GM19023 (cell line): ENCODE measurements around the gene DISC1.
"Not testable (repeated sequence)": the region's sequence is repeated elsewhere in the genome, so short reads cannot be mapped to it uniquely, and the experiment has no call there.

Experiments
- ATAC-seq: cut with Tn5 transposase; IDR thresholded peaks from one replicate; pipeline ENCODE4 v1.9.1; 2021; ENCODE audit warnings: mild to moderate bottlenecking, moderate library complexity; ENCODE audit not compliant: unreplicated experiment

The DISC1 gene

DNA sequence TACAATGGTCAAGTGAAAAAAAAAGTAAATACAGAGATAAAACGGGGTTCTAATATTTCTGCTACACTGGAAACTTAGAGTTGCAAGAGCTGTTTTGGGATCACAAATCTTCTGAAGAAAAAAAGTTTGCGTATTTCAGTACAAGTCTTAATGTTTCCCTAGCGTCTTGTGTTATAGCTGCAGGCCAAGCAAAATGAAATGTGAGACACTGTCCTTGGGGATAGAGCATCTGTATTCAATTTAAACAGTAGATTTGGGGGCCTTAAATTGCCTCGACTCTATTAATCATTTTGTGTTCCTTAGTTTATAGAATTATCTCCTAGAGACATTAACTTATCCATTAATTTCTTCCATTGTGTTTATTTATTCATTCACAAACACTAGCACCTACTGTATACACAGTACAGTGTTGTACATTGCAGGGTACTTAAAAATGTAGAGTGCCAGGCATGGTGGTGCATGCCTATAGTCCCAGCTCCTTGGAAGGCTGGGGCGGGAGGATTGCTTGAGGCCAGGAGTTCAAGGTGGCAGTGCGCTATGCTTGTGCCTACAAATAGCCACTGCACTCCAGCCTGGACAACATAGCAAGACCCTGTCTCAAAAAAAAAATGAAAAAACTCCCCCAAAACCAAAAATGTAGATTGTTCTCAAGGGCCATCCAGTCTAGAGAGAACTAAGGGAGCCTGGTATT lies 7.9 kb downstream of the DISC1 start:
- ATAC-seq: no peak

DNA sequence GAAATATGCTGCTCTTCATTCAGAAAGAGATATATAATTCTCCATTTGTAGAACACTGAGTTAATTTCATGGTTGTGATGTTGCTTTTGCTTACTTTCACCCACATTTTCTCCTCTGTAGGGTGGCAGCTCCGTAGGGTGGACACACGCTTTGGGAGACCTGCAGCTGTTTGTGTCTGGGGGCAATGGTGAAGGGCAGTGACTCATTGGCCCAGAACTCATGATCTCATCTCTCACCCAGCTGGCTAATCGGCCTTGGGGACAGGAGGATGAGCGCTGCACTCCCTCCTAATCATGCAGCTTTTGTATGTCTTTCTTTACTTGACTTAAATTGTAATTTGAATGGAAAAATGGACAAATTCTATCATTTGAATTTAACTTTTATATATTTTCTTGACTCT lies 9.6 kb downstream of the DISC1 start:
- no peak for ATAC-seq

DNA sequence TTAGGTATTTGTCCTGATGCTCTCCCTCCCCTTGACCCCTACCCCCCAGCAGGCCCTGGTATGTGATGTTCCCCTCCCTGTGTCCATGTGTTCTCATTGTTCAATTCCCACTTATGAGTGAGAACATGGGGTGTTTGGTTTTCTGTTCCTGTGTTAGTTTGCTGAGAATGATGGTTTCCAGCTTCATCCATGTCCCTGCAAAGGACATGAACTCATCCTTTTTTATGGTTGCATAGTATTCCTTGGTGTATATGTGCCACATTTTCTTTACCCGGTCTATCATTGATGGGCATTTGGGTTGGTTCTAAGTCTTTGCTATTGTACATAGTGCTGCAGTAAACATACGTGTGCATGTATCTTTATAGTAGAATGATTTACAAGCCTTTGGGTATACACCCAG lies 10.3 kb downstream of the DISC1 start:
- not testable (repeated sequence) for ATAC-seq

DNA sequence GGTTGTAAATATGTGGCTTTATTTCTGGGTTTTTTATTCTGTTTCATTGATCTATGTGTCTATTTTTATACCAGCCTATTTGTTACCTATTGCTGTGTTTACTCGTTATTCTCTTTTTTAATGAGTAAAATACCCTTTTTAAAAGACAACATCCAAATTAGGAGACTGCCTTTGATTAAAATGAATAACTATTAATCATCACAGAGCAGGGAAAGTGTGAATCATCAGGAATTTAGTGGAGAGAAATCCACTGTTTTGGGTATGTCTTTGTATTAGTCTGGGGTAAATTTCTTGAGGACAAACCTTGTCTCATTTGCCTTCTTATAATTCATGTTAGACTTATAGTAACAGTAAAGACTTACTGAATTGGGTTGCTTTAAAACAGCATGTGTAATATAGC lies 12.1 kb downstream of the DISC1 start:
- no peak for ATAC-seq

DNA sequence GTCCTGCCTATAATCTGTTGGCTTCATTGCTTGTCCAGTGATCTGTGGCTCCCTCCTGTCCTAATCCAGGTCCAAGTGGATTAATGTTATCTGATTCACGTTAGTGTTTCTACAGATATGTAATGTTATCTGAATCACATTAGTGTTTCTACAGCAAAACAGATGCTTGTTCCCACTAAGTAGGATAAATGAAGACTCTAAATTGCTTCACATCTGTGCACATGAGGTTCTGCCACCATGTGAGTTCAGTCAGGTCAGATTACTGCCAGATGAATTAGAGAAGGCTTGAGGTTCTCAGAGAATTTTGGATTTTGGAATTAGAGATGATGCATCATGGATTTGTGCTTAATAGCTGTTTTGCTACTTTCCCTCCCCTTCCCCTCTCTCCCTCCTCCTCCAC lies 13.2 kb downstream of the DISC1 start:
- no peak for ATAC-seq

DNA sequence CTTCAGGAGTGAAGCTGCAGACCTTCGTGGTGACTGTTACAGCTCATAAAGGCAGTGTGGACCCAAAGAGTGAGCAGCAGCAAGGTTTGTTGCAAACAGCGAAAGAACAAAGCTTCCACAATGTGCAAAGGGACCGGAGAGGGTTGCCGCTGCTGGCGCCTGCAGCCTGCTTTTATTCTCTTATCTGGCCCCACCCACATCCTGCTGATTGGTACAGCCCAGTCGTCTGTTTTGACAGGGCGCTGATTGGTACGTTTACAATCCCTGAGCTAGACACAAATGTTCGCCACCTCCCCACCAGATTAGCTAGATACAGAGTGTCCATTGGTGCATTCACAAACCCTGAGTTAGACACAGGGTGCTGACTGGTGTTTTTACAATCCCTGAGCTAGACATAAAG lies 14.9 kb downstream of the DISC1 start:
- ATAC-seq: not testable (repeated sequence)

DNA sequence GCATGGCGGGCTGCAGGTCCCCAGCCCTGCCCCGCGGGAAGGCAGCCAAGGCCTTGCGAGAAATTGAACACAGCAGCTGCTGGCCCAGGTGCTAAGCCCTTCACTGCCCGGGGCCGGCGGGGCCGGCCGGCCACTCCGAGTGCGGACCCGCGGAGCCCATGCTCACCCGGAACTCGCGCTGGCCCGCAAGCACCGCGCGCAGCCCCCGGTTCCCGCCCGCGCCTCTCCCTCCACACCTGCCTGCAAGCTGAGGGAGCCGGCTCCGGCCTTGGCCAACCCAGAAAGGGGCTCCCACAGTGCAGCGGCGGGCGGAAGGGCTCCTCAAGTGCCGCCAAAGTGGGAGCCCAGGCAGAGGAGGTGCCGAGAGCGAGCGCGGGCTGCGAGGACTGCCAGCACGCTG lies 15.5 kb downstream of the DISC1 start:
- ATAC-seq: not testable (repeated sequence)

DNA sequence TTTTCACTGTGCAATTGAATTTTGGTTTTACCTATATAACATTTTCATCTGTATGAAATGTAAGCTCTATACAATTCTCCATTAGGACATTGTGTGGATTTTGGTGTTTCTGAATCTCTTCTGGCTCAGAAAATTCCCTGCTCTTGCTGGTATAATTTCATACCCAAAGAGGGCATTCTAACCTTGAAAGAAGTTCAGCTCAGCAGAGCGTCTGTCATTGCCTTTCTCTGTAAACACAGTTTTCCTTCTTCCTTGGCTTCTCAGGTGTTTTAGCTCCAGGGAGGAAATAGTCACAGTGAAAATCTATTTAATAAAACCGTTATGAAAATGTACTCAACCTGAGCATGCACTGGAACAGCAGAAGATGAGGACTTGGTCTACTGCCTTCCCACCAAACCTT lies 16.0 kb downstream of the DISC1 start:
- no peak for ATAC-seq

DNA sequence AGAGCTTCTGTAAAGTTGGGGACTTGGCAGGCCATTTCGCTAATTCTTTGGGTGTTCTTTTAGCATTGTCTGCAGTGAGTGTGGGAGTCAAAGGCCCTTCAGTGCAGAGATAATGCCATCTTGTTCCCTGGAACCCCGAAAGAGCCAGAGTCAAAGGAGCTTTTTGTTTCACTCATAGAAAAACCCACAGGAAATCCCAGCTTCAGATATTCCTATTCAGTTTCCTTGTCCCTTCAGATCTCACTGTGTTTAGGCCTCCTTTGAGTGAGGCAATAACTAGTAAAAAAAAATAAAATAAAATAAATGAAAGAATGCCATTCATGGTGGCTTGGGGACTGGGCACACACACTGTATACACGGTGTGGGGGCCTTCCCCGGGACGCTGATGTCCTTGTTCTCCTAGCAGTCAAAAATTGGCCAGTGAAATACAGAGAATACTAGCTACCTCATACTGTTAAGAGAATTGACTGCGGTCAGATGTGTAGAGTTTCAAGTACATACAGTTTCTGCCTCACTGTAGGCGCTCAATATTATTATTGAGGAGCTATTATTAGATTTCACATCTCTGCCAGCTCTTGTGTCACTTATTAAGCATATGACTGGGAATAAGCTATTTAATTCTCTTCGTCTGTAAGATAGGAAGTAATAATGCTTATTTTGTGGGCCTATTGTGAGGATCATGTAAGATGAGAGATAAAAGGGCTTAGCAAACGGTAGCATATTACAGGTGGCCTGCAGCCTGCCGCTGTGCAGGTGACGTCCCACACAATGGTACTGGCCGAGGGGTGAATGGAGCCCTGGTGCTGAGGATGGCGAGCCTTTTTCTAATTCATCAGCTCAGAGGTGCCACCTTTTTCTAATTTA lies 16.7 kb downstream of the DISC1 start:
- ATAC-seq: no peak

DNA sequence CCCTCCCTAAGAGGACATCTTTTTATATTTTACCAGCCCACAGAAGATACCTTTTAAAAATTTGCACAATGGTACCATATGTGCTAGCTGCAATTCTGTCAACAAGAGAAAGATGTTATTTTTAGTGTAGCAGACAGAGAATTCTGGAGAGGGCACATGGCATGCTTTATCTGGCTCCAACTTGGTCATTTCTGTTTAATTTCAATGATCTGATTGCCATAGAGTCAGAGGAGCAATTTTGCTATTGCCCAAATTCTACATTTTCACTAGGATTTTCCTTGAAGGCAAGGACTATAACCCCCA lies 17.3 kb downstream of the DISC1 start:
- no peak for ATAC-seq

DNA sequence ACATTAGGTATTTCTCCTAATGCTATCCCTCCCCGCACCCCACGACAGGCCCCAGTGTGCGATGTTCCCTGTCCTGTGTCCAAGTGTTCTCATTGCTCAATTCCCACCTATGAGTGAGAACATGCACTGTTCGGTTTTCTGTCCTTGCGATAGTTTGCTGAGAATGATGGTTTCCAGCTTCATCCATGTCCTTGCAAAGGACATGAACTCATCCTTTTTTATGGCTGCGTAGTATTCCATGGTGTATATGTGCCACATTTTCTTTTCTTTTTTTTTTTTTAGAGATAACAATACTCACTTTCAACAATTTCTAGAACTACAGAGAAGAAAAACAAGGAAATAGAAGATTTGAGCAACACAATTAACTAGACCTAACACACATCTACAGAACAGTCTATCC lies 19.0 kb downstream of the DISC1 start:
- ATAC-seq: not testable (repeated sequence)

DNA sequence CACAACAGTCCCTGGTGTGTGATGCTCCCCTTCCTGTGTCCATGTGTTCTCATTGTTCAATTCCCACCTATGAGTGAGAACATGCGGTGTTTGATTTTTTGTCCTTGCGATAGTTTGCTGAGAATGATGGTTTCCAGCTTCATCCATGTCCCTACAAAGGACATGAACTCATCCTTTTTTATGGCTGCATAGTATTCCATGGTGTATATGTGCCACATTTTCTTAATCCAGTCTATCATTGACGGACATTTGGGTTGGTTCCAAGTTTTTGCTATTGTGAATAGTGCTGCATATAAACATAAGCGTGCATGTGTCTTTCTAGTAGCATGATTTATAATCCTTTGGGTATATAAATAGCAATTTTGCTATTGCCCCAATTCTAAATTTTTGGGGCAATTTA lies 19.6 kb downstream of the DISC1 start:
- not testable (repeated sequence) for ATAC-seq

DNA sequence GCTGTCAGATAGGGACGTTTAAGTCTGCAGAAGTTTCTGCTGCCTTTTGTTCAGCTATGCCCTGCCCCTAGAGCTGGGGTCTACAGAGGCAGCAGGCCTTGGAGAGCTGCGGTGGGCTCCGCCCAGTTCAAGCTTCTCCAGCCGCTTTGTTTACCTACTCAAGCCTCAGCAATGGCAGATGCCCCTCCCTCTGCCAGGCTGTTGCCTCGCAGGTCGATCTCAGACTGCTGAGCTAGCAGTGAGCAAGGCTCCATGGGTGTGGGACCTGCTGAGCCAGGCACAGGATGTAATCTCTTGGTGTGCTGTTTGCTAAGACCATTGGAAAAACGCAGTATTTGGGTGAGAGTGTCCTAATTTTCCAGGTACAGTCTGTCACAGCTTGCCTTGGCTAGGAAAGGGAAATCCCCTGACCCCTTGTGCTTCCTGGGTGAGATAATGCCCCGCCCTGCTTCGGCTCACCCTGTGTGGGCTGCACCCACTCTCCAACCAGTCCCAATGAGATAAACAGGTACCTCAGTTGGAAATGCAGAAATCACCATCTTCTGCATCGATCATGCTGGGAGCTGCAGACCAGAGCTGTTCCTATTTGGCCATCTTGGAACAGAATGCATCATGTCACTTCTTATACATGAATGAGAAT lies 25.2 kb downstream of the DISC1 start:
- ATAC-seq: not testable (repeated sequence)

DNA sequence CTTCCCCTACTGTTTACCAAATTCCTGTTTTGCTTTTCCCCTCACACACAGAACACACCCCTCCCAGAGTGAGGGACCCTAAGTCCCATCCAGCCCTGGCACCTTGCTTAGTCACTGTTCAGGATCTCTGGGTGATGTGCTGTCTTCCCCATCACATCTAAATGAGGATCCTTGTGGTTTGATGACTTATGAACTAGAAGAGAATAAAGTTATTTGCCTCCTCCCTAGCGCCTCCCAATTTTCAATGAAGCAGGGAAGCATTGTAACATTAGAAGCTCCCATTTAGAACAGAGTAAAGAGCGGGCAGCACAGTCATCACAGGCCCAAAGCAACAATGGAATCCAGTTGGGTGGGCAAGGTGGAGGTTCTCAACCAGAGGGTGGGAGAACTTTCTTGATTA lies 27.0 kb downstream of the DISC1 start:
- ATAC-seq: no peak

DNA sequence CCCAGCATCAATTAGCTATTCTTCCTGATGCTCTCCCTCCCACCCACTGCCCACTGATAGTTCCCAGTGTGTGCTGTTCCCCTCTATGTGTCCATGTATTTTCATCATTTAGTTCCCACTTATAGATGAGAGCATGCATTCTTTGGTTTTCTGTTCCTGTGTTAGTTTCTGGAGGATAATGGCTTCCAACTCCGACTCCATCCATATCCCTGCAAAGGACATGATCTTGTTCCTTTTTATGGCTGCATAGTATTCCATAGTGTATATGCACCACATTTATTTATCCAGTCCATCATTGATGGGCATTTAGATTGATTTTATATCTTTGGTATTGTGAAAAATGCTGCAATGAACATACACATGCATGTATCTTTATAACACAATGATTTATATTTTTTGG lies 30.2 kb downstream of the DISC1 start:
- ATAC-seq: no peak

DNA sequence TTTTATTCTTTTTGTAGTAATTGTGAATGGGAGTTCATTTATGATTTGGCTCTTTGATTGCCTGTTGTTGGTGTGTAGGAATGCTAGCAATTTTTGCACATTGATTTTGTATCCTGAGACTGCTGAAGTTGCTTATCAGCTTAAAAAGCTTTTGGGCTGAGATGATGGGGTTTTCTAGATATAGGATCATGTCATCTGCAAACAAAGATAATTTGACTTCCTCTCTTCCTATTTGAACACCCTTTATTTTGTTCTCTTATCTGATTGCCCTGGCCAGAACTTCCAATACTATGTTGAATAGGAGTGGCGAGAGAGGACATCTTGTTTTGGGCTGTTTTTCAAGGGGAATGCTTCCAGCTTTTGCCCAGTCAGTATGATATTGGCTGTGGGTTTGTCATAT lies 31.6 kb downstream of the DISC1 start:
- ATAC-seq: not testable (repeated sequence)

DNA sequence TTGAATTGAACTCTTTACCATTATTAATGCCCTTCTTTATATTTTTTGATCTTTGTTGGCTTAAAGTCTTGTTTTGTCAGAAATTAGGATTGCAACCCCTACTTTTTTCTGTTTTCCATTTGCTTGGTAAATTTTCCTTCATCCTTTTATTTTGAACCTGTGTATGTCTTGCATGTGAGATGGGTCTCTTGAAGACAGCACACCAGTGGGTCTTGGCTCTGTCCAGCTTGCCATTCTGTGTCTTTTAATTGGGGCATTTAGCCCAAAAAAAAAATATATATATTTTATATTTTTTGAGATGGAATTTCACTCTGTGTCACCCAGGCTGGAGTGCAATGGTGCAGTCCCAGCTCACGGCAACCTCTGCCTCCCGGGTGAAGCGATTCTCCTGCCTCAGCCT lies 33.6 kb downstream of the DISC1 start:
- ATAC-seq: no peak

DNA sequence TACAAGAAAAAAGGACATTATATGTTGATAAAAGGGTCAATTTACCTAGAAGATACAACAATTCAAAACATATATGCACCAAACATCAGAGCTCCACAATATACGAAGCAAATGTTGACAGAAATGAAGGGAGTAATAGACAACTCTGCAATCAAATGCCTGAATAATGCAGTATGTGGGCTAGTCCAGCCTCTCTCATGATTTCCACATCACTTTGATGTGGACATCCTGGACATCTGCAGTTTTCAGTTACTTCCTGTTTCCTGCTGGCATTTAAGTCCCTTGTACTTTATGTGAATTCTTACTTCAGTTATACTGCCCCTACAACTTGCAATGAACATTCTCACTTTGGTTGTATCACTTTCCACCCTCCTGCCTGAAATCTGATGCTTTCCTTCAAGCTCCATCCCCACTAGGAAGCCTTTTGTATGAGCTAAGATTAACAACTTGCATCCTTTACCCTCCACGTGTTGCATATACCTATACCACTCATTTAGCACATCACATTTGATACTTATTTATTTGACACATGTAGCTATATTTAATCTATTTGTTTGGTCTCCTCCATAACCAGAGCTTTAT lies 36.7 kb downstream of the DISC1 start:
- no peak for ATAC-seq

DNA sequence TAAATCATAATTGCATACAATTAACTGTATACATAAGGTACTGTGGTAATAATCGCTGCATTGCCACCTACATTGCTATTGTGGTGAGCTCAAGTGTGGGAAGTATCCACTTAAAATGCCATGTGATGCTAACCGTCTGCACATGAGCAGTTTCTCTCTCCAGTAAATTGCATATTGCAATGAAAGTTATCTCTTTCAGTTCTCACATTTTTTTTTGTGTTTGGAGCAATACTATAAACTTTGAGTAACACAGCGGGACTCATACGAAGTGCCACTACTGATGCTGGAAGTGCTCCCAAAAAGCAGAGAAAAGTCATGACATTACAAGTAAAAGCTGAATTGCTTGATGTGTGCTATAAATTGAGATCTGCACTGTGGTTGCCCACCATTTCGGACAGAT lies 38.5 kb downstream of the DISC1 start:
- no peak for ATAC-seq

DNA sequence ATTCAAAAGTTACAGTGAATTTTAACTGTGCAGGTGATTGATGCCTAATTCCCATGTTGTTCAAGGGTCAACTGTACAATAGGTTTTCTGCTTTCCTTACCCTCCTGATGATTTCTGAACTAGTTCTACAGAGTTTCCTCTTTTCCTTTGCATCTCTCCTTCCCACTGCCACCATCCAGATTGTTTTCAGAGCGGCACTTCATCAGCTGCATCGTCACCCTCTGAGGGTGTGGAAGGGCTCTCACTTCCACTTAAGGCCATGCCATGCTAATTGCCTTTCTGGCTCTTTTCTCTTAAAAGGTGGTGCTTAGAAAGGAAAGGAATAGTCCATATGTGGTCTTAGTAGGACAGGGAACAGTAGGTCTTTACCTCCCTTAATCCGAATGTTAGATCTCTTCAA lies 39.1 kb downstream of the DISC1 start:
- ATAC-seq: no peak

DNA sequence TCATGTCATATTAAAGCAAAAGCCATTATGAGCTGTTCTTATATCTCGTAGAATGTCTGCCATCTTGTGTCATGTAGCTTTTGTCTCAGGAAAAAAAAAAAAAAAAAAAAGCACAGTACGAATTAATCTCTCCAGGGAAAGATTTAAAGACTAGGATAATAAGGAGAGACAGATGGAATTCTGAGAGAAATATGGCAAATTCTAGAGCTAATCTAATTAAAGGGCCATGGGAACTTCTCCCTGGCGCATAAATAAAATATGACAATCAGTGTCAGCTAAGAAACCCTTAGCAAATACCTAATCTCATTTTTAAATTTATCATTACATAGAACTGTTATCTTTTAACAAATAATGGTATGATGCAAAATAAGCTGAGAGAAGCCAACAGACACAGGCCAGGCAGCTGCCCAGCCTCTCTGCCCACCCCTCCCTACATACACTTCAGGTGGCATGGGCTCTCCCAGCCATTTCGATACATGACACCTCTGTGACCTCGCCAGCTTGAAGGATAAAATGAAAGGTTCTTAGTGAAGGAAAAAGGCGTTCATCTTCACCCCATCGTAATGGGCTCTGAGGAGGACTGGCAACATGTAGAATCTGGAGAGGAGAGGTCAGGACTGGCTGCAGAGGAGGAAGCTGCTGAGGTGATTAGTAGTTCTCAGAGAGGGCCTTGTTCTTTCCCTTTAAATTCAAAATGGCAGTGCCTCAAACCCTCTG lies 39.8 kb downstream of the DISC1 start:
- ATAC-seq: no peak
